Measurements from ENCODE around the gene SETDB2.
A peak's percentile ranks its signal among the peaks of the same experiment; 100 is the strongest.

The SETDB2 gene

GRCh38 chr13:49532593-49532992 lies 88.5 kb downstream of the SETDB2 start:
- DNase-seq: no peak

- DNase-seq: no peak
Observed at GRCh38 chr13:49533011-49533410, 88.9 kb downstream of the SETDB2 start.

- DNase-seq: peak; percentile 59 to 62
Observed at GRCh38 chr13:49533591-49534269, 89.7 kb downstream of the SETDB2 start.

- DNase-seq: peak; percentile 32 to 53
Observed at GRCh38 chr13:49536144-49536873, 92.2 kb downstream of the SETDB2 start.

- no peak for DNase-seq
Observed at GRCh38 chr13:49538404-49538803, 94.3 kb downstream of the SETDB2 start.

- no peak for DNase-seq
Observed at GRCh38 chr13:49539313-49539712, 95.2 kb downstream of the SETDB2 start.

GRCh38 chr13:49539746-49540145 lies 95.7 kb downstream of the SETDB2 start:
- no peak for DNase-seq

GRCh38 chr13:49540552-49540951 lies 96.5 kb downstream of the SETDB2 start:
- peak; percentile 24 to 39 for DNase-seq

- DNase-seq: no peak
Observed at GRCh38 chr13:49543656-49544055, 99.6 kb downstream of the SETDB2 start.

All from inflammatory macrophage (primary cell).